OCI-M1 (cell line): ENCODE measurements around the gene ADAMTS4.
"Not testable (repeated sequence)": the region's sequence is repeated elsewhere in the genome, so short reads cannot be mapped to it uniquely, and the experiment has no call there.

Experiments
- DNase-seq: peaks from one replicate; lab custom pipeline; 2025; lab: John Stamatoyannopoulos, UW

ADAMTS4 gene, protein sequence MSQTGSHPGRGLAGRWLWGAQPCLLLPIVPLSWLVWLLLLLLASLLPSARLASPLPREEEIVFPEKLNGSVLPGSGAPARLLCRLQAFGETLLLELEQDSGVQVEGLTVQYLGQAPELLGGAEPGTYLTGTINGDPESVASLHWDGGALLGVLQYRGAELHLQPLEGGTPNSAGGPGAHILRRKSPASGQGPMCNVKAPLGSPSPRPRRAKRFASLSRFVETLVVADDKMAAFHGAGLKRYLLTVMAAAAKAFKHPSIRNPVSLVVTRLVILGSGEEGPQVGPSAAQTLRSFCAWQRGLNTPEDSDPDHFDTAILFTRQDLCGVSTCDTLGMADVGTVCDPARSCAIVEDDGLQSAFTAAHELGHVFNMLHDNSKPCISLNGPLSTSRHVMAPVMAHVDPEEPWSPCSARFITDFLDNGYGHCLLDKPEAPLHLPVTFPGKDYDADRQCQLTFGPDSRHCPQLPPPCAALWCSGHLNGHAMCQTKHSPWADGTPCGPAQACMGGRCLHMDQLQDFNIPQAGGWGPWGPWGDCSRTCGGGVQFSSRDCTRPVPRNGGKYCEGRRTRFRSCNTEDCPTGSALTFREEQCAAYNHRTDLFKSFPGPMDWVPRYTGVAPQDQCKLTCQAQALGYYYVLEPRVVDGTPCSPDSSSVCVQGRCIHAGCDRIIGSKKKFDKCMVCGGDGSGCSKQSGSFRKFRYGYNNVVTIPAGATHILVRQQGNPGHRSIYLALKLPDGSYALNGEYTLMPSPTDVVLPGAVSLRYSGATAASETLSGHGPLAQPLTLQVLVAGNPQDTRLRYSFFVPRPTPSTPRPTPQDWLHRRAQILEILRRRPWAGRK

DNA sequence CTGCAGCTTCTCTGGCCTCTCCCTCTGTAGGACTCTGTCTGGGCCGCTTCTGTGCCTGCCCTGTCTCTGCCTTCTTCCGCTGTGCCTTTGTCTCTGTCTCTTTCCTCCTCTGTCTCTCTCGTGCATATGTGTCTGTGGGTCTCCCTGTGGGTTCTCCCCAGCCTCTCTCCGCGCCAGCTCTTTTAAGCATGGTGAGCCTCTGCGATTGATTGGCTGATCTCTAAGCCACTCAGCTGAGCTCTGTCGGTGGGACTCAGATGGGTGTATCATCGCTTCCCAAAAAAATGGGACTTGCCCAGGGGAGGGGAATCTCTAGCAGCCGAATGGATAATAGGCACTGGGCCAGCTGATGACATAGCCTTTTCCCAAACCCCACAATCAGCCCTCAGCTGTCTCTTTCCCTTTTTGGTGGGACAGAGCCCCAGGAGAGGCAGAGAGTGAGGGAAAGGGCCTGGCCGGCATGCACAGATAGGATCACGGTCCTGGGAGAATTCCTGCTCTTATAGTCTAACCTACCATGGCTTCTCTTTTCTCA, at the start of gene ADAMTS4:
TSS of gene ADAMTS4 (minus strand) at position 158 of the 535 bp plus-strand sequence. CDS start 427 bp downstream, outside the sequence.
- DNase-seq, result no peak

DNA sequence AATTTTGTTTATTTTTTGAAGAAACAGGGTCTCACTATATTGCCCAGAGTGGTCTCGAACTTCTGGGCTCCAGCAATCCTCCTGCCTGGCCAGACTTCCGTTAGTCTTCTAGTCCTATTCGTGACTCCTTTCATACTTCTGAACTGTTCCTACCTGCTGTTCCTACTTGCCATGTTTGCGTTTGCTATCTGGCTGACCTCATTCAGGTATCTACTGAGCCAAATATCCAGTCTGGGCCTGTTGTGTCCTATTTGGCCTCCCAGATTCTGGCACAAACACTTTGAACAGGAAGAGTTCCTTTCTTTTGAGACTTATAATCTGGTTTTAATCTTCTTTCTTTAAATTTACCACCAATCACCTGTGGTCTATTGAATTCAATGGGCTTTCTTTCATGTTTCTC, 46.0 kb upstream of the ADAMTS4 start:
- no peak for DNase-seq

DNA sequence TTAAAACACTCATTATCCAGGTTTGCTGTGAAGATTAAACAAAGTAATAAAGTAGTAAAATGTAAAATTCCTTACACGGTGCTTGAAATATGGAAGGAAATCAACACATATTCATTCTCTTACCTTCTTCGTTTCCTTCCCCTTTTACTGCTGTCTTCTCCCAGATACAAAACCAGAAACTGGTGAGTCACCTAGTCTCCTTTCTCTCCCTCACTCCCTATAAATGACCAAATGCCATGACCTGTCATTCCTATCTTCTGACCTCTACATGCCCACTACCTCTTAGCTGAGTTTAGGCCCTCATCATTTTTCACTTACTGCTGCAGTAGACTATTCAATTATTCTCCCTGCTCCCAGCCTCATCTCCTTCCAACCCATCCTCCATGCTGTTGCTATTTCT, 43.5 kb upstream of the ADAMTS4 start:
- peak; percentile 23 for DNase-seq

DNA sequence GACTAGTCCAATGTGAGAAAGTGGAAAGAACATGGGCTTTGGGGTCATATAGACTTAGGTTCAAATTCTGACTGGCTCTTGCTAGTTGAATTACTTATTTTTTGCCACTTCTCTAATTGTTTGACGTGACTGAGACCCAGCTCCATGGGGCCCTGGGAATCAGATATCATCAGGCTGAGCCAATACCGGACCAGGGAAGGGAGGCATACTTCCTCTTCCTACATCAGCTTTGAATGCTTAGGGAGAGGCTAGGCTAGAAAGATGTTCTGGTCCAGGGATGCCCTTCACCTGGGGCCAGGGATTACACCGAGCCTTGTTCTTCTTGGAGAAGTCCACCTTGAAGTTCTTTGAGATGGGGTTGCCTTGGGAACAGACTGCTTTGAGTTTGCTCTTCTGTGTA, 42.8 kb upstream of the ADAMTS4 start:
- peak; percentile 81 for DNase-seq

DNA sequence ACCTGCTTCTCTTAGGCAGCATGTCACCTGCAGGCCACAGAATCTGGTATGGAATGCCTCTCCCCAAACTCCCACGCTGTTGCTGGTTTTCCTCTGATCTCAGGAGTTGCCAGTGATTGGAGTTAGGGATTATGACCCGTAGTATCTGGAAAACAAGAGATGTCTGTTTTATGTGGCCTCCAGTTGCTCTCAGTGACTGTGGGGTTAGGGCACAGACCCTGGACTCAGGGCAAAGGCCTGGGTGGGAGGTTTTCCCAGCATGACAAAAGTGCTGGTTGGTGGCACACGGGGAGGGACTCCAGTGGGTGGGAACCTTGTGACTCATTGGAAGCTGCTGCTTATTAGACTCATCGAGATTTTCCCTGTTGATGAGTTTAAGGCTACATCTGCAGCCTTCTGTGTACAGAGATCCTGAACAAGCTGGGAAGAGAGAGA, 39.2 kb upstream of the ADAMTS4 start, which contains the start of gene NR1I3:
TSS of gene NR1I3 (minus strand) at position 165 of the 435 bp plus-strand sequence. CDS start 1,638 bp downstream, outside the sequence.
- DNase-seq, result no peak

DNA sequence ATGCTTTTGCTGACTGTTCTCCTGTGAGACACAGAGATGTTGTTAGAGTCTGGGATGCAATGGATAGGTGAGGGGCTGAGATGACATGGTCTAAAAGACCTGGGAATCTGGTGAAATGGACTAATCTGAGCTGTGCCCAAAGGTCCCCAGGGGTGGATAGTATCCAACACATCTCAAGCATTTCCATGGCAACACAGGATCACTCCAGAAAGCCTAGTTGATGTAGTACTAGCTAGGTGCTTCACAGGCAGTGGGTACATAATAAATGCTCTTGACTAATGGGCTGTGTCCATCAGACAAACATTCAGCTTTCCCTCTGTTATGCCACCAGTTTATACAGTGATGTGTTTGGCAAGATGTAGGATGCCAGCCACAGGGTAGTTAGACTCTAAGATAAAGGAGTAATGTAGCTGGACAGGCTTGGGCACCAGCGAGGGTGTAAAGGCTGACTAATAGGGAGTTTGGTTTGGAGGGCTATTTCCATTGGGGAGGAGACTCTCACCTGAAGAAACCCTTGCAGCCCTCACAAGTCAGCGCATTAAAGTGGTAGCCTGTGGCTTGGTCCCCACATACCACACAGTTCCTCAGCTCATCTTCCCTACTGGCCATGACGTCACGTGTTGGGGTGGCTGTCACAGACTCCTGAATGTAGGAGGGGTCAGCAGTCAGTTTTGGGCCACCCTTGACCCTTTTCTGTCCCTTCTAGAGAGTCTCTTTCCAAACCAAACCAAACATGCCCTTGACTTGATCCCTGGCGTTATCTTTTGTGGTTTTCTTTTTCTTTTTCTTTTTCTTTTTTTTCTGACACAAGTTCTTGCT, 37.3 kb upstream of the ADAMTS4 start:
- DNase-seq, result peak; percentile 21

DNA sequence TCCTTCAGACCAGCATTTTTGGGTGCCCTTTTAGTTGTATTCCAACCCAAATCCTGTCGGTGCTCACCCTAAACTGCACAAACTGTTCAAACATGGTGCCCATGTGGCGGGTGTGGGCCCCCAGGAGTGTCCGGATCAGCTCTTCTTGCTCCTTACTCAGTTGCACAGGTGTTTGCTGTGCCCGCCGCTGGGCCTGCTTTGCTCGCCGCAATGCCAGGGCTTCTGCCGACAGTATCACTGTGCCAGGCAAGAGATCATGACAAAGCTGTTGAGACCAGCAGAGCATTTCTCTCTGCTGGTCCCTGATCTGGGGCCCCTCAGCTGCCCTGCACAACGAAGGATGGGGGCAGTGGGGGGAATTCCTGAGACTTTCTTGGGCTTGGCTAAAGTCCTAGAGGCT, 34.2 kb upstream of the ADAMTS4 start:
- no peak for DNase-seq

DNA sequence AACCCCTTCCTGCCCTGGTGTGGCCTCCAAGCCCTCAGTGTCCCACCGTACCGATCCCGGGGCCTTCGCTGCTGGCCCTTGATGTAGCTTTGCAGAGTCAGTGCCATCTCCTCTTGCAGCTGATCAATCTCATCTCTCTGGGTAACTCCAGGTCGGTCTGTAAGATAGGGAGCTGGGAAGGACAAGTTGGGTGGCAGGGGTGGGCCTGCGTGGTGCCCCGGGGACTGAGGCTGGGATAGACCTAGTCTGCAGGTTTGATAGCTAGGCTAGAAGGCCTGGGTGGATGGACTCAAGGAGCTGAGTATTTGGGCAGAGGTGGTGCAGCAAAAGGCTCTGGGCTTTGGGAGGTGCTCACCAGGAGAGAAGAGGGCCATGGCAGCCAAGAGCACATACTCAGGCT, 31.9 kb upstream of the ADAMTS4 start:
- DNase-seq, result no peak

DNA sequence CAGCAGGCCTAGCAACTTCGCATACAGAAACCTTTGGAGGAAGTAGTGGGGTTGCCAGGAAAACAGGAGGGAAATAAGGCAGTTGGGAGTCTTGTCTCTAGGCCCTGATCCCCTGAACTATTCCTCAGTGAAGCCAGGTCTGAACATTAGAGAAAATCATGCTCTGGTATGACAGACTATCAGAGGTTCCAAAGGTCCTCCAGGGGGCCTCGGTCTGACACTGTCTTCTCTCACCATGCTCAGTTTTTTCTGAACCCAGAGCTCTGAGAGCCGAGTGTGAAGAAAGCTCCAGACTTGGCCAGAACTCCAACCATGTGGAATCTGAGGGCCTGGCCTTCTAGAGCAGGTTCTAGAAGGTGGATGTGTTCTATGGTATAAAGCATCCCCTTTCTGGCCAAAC, 31.0 kb upstream of the ADAMTS4 start:
- DNase-seq, result no peak

DNA sequence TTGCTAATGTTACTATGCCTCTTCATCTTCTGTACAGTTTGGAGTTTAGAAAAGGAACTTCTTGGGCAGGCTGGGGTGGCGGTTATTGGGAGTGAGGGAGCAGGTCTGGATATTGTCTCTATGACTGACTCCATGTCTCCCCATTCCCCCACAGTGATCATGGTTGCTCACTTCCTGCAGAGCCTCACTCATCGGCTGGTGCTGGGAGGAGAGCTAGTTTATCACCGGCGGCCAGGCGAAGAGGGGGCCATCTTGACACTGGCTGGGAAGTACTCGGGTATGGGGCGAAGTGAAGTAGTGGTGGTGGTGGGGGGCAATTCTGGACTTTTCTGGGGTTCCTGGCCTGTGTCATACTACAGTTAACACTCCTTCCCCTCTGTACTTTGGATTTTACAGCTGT, 29.2 kb upstream of the ADAMTS4 start:
- DNase-seq, result no peak

DNA sequence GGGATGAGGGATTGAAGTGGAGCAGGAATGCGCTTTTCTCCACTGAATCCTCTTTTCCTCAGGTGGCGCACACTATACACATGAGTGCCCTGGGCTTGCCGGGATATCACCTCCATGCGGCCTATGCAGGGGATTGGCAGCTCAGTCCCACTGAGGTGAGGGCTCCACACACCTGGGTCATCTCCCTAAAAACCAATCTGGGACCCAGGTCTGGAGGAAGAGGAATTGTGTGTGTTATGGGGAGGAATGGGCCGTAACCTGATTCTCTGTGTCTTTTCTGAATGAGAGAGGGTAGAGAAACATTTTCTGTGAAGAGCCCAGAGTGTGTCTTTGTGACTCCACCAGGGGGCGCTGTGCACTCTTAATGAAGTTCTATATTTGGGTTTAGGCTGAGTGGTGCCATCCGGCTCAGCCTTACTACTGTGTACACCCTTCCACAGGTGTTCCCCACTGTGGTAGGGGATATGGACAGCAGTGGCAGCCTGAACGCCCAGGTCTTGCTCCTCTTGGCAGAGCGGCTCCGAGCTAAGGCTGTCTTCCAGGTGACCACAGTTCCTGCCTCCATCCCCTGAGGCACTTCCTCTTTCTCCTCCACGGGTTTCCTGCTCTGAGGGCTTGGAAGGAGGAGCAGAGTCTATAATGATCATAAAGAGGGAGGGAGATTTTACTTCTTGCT, 28.5 kb upstream of the ADAMTS4 start:
- peak; percentile 97 for DNase-seq

DNA sequence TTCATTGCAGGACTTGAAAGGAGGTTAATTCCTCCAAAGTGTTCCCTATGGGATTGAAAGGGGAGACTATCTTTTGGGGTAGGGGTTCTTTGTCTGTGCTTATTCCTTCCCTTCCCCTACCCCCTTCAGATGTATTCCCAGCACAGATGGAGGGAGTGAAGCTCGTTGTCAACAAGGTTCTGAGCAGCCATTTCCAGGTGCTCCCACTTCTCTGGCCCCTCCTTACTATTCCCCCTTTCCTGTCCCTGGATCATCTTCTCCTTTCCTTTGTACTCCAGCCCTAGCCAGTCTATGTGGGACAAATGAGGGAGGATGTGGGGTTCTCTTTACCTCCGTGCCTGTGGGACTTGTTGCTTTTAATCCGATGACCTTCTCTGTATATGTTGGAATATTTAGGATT, 27.9 kb upstream of the ADAMTS4 start:
- DNase-seq, result peak; percentile 58

DNA sequence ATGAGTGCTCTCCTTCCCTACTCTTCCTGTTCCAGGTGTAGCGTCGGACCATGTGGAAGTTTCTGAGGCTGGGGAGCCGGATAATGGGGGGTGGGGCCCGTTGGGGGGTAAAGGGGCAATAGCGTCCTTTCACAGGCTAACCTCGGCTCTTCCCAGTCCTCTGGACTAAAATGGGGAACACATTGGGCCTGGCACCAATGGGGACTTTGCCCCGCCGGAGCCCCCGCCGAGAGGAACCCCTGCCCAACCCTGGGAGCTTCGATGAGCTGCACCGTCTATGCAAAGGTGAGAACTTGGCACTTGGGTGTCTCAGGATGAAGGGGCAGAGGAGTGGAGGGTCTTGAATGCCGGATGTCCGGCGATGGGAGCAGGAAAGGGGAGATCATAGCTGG, 27.5 kb upstream of the ADAMTS4 start:
- no peak for DNase-seq

DNA sequence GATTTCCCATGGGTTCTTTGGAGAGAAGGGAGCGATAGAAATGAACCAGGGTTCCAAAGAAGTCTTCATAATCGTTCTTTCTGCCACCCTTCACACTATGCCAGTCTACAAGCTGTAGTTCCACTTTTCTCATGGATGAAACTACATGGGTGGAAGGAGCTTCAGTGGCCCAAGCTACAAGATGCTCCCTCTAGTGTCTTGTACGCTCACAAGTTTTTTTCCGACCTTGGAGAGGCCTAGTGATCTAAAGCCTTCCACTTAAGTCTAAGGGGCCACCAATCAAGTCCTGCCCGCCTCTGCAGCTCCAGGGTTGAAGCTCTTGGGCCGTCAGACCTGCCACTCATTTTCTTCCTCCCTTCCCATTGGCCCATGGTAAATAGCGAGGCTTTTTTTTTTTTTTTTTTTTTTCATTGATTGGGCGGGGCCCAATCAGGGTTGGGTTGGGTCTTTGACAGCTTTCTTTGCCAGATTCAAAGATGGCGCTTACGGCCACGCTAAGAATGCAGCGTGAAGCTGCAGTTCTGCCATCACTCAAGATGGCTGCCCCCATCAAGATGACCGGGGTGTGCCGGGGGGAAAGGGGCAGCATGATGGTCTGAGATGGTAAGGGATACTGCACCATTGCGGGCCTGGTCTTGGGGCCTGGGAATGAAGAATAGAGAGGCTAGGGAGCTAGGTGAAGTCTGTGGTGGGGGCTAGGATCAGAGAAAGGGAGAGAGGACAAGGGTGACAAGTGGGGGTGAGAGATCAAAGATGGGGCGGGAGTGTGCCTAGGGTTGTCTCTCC, 26.9 kb upstream of the ADAMTS4 start, which contains the start of gene TOMM40L:
TSS of gene TOMM40L (plus strand) at position 527 of the 786 bp plus-strand sequence. CDS start 430 bp downstream, outside the sequence.
- DNase-seq, result peak; percentile 100

DNA sequence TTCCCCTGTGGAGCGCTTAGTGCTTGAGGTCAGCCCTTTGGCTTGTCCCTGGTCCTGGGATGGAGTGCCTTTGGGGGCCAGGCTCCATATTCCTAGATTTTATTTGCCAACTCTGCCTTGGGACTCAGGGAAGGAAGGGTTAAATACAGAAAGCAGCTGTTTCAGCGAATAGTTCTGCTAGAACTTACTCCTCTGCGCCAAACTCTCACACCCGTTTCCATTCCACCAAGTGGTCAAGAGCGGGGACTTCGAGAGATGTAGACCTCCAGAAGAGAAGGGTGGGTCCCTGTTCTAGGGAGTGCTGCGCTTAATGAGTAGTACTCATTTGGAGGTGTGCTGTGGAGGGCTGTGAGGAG, 26.3 kb upstream of the ADAMTS4 start:
- DNase-seq, result no peak

DNA sequence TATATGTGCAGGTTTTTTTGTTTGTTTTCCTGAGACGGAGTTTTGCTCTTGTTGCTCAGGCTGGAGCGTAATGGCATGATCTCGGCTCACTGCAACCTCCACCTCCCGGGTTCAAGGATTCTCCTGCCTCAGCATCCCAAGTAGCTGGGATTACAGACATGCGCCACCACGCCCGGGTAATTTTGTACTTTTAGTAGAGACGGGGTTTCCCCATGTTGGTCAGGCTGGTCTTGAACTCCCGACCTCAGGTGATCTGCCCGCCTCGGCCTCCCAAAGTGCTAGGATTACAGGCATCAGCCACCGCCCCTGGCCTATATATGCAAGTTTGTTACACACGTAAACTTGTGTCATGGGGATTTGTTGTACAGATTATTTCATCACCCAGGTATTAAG, 25.8 kb upstream of the ADAMTS4 start:
- DNase-seq, result not testable (repeated sequence)

DNA sequence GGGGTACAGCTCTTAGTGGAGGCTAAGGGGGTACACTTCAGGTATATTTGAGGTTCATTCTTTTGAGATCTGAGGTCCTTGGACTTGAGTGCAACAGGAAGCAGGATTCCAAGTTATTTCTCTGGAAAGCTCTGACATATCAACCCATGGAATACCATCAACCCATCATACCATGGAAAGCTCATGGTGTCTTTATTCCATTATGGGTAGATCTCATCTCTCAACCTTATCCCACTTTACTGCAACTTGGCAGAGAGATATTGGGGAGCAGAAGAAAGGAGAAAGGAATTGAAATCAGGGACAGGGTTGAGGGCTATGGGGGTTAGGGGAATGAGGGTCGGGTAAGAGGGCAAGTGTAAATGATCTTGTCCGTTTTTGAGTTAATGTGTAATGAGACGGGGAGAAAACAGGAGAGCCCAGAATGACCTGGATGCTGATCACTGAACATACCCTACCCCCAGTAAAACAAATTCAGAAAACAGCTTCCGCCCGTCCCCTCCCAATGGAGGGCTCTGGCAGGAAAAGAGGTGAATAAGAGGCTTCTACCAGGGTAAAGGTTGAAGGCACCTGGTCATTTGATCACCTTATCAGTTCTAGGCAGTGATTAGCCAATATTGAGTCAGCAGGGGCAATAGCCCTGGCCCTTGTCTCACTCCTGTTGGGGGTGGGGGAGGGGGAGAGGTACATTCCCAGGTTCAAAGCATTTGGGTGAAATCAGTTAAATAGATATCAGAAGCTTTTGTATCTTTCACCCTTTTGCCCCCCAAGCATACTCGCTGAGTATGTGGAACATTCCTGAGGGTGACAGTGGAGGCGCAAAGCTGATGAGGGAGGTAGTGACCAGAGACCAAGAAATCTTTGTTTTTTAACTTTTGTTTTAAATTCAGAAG, 25.2 kb upstream of the ADAMTS4 start:
- DNase-seq, result no peak

DNA sequence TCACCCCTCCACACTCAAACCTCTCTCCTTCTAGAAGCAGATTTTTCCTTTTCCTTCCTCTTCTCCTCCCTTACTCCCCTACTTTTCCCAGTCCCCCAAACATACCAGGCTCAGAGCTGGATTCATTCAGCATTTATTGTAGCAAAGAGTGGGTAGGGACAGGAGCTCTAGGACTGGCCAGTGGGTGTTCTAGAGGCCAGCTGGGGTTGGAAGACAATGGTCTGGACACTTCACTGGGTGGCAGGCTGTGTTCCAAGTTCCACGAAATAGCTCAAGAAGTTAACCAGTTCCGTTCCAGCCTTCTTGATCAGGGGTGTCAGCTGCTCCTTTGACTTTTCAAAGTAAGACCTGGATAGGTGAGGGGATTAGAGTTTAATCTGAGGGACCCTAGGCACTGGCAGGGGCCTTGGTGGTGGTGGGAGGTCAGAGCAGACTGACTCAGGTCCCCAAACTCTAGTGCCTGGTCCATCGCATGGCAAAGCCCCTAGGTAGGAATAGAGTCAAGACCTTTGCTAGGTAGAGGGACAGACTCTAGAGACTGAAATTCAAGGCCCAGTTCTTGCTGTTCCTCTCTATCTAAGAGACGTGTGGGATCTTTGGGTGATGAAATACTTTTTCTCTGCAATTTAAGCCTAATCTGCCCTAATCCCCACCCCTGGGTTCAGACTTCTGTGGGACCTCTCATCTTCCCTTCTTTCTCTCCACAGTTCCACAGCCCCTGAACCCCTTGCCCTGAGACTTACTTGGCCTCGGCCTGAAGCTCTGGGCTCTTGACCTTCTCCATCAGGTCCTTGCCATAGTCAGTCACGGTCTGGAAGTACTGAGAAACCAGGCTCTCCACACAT, 23.5 kb upstream of the ADAMTS4 start:
- no peak for DNase-seq
